Activated T-cell treated with anti-CD3 and anti-CD28 coated beads for 24 hours (primary cell): ENCODE measurements around the gene TCERG1L.

Source experiments
- DNase-seq: peaks from one replicate; pipeline ENCODE4 v3.0.0-alpha.2; 2020; ENCODE audit warnings: low read depth

TCERG1L gene

DNA sequence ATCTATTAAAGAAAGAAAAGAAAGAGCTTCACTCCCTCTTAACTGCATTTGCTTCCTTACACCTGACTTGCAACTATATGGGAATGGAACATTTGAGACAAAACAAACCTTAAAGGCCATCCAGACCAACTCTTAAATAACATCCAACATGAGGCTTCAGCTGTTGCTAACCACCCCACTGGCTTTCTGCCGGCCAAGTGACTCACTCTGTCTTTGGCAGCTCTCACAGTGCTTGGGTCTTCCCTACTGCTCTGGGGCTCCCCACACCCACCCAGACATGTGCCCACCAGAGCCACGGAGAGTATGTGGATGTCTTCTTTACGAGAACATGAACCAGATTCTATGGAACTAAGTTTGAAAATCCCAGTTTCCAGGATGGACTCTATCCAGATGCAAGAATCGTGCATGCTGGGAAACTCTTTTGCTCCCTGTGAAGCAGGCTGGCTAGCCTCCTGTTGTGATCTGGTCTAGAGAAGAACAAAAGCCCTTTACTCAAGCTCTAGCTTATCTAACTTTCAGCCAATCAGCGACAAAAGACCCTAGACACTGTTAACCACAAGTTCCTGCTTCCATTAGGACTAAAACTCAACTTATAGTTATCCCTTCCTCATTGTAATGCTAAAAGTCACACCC is 245.7 kb downstream of the TCERG1L start:
- DNase-seq = no peak

DNA sequence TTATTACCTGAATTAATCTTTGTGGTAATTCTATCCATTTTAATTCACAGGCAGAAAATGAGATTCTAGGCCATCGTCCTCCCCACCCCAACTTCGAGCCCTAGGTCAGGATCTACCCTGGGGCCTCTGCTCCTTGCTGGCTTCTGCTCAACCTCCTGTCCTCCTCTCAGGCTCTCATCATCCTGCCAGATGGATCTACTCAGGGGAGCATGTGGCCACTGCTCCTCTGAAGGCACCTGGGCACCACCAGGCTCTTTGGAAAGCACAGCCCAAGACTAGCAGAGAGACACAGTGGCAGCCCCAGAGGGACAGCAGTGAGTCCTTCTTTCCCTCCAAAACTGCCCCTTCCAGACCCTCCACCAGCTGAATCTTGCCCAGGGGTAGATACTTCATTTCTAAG is 248.2 kb downstream of the TCERG1L start:
- no peak for DNase-seq

DNA sequence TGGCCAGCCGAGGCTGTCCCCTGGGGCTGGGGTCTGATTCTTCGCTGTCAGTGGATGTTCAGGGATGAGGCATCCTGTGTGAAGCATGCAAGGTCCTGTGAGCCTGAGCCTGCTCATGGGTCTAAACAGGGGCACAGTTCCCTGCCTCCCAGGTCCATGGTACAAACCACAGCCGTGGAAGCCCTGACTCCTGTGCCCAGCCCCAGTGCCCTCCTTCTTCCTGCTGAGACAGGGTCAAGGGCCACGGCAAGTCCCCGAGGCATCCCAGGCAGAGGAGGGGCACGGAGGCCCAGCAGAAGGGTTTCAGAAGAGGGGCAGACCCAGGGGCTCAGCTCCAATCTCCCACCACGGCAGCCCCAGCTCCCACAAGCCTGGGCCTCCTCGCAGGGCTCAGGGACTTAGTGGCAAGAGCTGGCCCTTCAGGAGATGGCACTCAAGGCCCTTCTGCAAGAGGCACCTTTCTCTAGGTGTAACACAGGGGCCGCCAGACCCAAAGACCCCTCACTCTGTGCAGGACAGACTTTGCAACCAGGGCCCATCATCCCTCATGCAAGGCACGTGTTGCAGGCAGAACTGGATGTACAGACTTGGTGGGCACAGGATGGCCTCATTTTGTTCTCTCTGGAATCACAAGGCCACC is 248.8 kb downstream of the TCERG1L start:
- DNase-seq = no peak

DNA sequence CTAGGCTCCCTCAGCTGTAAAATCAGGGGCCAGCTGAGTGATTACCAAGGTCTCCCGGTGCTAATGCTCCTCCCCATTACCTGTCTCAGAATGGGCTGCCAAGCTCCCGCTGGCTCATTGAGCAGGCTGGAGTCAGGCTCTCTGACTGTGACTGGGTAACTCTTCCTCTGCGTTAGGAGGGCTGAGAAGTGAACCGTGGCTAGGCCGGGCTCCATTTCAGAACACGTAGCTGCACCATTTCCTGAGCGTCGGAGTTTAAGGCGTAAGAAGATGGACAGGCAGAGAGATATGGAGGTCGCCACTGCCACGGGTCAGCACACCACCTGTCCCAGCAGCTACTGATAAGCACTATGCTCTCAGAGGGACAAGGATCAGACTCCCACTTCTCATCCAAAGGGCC is 250.3 kb downstream of the TCERG1L start:
- DNase-seq = no peak

DNA sequence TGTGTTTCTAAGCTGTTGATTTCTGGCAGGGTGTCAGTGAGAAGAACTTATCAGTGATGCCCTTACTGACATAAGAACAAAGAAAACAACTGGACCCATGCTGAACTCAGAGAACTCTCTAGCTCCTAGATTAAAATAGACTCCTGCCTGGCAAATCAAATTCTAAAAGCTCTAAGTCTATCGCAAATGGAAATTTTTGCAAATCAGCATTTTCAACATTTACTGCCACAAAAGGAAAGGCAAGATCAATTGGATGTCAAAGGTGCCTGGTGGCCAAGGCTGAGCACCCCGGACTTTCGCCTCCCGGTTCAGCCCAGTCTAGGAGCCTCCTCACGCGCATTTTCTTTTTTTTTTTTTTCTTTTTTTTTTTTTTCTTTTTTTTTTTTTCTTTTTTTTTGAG is 251.6 kb downstream of the TCERG1L start:
- DNase-seq = no peak

DNA sequence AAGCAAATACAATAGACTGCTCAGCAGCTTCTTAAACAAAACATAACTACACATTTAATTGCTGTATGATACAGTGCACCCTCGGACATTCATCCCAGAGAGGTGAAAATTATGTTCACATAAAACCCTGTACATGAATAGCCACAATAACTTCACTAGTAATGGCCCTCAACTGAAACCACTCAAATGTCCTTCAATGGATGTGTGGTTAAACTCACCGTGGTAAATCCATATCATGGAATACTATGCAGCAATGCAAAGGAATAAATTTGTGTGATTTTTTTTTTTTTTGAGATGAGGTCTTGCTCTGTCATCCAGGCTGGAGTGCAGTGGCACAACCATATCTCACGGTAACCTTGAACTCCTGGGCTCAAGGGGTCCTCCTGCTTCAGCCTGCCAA is 252.7 kb downstream of the TCERG1L start:
- no peak for DNase-seq

DNA sequence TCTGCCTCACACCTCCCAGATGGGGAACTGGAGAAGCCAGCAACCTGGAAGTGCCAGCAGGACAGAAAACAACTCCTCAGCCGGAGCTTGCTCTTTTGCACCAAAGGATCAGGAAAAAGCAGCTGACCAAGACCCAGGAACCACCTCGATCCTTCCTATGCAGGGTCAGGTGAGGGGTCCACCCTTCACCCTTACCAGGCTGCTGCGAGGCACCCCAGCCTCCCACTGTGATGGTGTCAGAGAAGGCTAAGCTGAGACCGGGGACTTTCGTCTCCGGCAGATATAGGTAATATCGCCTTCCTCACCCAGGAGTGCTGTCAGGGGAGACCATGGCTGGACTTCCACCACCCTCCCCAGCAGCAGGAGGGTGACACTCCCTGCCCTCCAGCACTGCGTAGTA is 254.7 kb downstream of the TCERG1L start:
- no peak for DNase-seq

DNA sequence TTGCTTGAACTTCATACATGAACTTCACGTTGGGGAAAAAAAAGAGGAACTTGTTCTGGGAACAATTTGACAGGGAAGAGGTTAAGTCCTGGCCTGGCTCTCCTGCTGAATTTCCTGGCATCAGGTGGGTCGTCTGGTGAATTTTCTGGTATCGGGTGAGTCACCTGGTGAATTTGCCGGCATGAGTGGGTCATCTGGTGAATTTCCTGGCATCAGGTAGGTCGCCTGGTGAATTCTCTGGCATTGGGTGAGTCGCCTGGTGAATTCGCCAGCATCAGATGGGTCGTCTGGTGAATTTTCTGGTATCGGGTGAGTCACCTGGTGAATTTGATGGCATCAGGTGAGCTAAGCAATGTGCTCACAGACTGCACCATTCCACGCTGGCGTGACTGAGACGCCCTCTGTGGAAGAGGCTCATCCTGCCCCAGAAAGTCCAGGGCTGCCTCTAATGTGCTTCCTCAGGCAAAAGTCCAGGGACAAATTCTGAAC is 255.4 kb downstream of the TCERG1L start:
- DNase-seq = no peak

DNA sequence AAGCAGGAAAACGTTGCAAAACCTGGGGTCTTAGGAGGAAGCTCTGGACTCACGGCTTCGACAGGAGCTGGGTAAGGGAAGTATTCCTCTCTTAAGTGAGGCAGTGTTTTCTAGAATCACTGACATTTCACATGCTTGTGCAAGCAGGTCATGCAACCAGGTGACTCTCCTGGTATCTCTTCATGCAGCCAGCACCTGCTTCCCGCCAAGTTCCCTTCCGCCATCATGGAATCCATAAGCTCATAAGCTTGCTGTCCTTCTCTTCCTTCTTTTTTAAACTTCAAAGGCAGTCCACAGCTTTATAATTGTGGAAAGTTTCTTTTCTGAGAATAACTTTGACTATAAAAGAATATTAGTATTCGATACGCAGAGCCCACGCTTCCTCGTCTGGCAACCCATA is 256.1 kb downstream of the TCERG1L start:
- no peak for DNase-seq

DNA sequence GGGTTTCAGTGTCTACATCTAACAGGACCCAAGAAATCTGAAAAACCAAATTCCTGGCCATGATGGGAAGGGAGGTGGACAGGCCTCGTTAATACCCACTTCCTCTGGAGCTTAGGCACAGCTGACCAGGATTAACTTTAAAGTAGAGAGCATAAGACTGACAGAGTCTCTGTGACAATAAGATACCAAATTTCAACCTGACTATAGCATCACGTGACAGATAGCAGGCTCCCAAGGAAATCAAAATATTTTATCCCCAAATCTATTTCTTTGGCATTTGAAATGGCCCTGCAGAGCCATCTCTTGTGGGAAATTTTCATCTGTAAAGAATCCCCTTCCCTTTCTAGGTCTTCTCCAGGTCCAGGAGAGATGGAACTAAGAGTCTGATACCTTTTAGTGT is 258.3 kb downstream of the TCERG1L start:
- DNase-seq = no peak

DNA sequence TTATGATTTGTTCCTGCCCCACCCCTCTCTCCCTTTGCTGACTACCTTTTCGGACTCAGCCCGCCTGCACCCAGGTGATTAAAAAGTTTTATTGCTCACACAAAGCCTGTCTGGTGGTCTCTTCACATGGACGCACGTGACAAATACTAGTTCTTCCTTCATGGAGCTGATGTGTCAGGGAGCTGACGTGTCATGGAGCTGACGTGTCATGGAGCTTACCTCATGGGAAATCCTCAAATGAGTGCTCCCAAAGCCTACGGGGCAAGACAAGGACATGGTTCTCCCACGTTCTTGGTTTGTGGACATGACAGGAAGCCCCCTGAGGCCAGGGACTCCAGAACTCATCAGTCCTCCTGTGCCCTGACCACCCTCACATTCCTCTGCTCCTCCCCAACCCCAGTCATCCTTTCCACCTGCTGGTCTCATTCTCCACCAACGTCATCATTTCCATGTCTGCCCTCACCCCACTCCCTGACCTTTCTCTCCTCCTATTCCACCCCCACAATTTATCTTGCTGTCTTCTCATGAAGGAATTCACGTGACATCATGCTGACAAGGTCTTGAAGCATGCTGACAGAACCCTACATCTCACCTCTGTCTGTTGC is 261.3 kb downstream of the TCERG1L start:
- no peak for DNase-seq

DNA sequence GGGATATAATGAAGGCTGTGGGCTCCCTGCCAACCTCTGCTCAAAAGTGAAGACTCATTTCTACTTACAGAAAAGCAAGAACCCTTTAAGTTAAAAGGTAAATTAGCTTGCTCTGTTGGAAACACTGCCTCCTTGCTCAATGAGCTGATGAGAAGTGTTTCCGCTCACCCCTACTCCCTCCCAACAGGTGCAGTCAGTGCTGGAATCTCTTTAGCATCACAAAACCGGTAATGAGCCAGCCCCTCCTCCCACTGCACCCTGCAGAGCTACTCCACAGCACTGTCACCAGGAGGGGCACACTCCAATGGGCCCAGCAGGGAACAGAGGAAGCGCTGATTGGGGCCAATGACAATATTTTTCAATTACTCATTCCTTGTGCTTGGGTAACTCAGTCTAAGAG is 262.5 kb downstream of the TCERG1L start:
- DNase-seq = no peak

DNA sequence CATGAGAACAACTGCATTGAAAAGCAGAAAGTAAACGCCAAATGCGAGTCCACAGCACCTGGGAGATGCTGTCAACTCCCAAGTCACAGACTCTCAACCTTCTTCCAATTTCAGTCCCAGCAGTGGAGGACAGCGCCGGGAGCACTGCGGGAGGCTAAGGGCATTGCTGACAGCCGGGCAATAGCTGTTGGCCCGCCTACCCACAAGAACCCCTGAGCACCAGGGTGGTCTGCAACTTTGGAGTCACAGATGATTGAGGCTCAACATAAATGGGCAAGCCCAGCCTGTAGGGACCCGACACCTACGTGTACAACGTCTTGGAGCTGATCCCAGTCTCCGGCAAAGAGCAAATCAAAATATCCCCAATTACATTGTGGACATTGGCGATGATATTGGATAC is 262.9 kb downstream of the TCERG1L start:
- DNase-seq = no peak

DNA sequence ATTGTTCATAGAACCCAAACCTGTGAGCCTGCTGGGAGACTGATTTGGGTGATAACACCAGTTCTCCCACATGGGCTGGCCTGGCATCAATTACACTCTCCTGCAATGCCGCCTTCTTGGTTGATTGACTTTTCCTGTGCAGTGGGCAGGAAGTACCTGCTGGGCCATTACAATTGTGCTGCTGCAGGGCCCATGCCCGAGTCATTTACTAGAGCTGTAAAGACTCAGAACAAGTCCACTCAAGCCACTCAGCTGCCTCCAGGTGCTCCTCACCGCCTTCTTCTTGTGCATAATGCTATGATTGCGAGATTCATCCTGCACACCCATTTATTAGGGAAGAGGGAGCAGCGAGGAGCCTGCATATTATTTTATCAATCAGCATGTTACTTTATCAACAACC is 264.0 kb downstream of the TCERG1L start:
- DNase-seq = no peak

DNA sequence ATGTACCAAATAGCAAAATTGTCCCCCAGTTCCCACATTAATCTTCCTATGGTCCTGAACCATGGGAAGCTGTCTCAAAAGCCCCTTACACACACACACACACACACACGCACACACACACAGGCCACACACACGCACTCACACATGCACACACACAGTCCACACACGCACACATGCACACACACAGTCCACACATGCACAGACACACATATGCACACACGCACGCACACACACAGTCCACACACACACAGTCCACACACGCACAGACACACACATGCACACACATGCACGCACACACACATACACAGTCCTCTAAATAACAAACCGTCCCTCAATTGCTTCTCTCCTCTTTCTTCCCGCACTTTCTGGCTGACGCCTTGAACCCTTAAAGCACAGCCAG is 265.3 kb downstream of the TCERG1L start:
- DNase-seq = no peak

DNA sequence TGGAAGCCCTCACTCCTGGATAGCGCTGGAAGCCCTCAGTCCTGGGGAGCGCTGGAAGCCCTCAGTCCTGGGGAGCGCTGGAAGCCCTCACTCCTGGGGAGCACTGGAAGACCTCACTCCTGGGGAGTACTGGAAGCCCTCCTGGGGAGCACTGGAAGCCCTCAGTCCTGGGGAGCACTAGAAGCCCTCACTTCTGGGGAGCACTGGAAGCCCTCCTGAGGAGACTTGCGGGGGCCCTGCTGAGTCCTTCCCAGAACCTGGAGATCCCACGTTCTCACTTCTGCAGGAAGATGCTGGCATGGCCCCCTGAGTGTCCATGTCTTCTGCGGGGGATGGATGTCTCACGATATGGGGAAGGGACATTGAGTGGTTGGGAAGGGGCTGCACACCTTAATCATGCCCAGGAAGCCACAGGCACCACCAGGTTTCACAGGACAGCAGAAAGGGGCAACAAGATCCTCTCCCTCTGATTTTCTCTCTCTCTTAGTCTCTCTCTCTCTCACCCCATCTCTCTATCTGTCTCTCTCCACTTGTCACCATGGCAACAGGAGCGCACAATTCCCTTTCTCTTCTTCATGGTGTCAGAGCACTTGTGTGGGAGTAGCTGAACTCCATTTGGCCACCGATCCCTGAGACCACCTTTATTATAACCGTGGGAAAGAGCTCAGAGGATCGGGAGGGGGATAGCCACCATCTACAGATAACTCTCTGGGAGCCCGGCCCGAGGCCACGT is 267.0 kb downstream of the TCERG1L start:
- no peak for DNase-seq

DNA sequence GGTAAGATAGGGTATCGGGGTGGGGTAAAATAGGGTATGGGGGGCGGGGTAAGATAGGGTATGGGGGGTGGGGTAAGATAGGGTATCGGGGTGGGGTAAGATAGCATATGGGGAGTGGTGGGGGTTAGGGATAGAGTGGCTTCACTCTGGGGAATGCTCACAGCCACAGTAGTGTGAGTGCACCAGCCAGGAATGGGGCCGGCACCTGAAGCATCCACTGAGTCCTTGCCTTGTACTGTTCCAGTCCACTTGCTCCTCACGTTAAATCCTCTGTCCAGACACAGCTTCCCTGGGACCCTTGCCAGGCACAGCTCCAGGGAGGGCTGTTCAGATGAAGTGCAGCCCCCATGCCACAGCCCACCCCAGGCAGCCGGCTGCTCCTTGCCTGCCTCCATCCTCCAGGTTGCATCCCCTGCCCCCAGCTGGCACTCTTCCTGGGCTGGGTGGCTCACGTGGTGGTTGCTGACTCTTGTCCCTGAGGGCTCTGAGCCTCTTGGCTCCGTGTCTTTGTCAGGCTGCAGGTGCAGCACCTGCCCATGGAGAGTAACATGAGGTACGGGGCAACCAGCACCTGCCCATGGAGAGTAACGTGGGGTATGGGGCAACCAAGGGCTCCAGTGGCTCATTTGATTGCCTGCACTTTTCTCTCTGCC is 268.4 kb downstream of the TCERG1L start:
- no peak for DNase-seq
